Retinal pigment epithelial cell (primary cell): Measurements from ENCODE around the gene TNIK.

ENCODE experiments used
- DNase-seq: peaks from one replicate; pipeline ENCODE4 v3.0.0-alpha.2; 2010; ENCODE audit warnings: low read depth
- H3K4me3 ChIP-seq: 2 replicates; pipeline ENCODE4 v1.5.1; 2011; ENCODE audit warnings: mild to moderate bottlenecking, low read length, control low read depth, moderate library complexity
- CTCF ChIP-seq: conservative IDR thresholded peaks from 2 replicates; pipeline ENCODE4 v1.5.1; 2011; ENCODE audit warnings: low read depth, low read length, control low read depth, inconsistent platforms

Gene TNIK

GRCh38 chr3:171099911-171100310 lies 360.3 kb downstream of the TNIK start:
- no peak overlapping the region for H3K4me3 ChIP-seq
- TF ChIP-seq CTCF = no peak
- no peak for DNase-seq

GRCh38 chr3:171095063-171095462 lies 365.1 kb downstream of the TNIK start:
- no peak for DNase-seq
- TF ChIP-seq CTCF = no peak
- no peak overlapping the region for H3K4me3 ChIP-seq

- DNase-seq = no peak
- no peak overlapping the region for H3K4me3 ChIP-seq
- TF ChIP-seq CTCF = no peak
Observed at GRCh38 chr3:171094411-171094810, 365.8 kb downstream of the TNIK start.

GRCh38 chr3:171093462-171093861 lies 366.7 kb downstream of the TNIK start:
- no peak for TF ChIP-seq CTCF
- H3K4me3 ChIP-seq = no peak overlapping the region
- no peak for DNase-seq

GRCh38 chr3:171092467-171092911 lies 367.7 kb downstream of the TNIK start:
- TF ChIP-seq CTCF = no peak
- no peak for DNase-seq

GRCh38 chr3:171090321-171090720 lies 369.9 kb downstream of the TNIK start:
- no peak overlapping the region for H3K4me3 ChIP-seq
- DNase-seq = no peak
- TF ChIP-seq CTCF = no peak

More at GRCh38 chr3:171092467-171092911, 367.7 kb downstream of the TNIK start:
- no peak overlapping the region for H3K4me3 ChIP-seq

- no peak overlapping the region for H3K4me3 ChIP-seq
- TF ChIP-seq CTCF = no peak
- DNase-seq = peak; percentile 62
Observed at GRCh38 chr3:171088964-171089754, 371.0 kb downstream of the TNIK start.
